ENCODE results near the gene RPL29. TPM values are rescaled to one million over a fixed set of nuclear protein-coding genes. Genes with fewer than 3 reads are reported as not detected.

Gene RPL29
- total RNA-seq, 1 donor from 2014 or later, result 610 TPM

GRCh38 chr3:52005571-52005986 is 9.9 kb upstream of the RPL29 start:
- TF ChIP-seq CTCF (IDR thresholded peaks at IDR 0.05), result peak; percentile 11
- Mint-ChIP-seq H3K4me3 (ENCODE audit: unreplicated experiment) (no peak overlapping the region), H3K4me1 (ENCODE audit: low read depth) (peaks cover 22% of the 10 kb centered on the region), H3K9me3 (ENCODE audit: low read depth) (no peaks in the 10 kb centered on the region), H3K36me3 (ENCODE audit: low read depth) (no peaks in the 10 kb centered on the region), H3K27ac (ENCODE audit: unreplicated experiment) (no peak overlapping the region), H3K27me3 (ENCODE audit: low read depth) (no peaks in the 10 kb centered on the region)
- no peak for DNase-seq (ENCODE audit: low spot score)

- Mint-ChIP-seq H3K4me3 (ENCODE audit: unreplicated experiment) (no peak overlapping the region), H3K36me3 (ENCODE audit: low read depth) (no peaks in the 10 kb centered on the region), H3K9me3 (ENCODE audit: low read depth) (no peaks in the 10 kb centered on the region), H3K27me3 (ENCODE audit: low read depth) (no peaks in the 10 kb centered on the region), H3K27ac (ENCODE audit: unreplicated experiment) (no peak overlapping the region), H3K4me1 (ENCODE audit: low read depth) (peaks cover 22% of the 10 kb centered on the region)
- DNase-seq (ENCODE audit: low spot score), result no peak
- TF ChIP-seq CTCF (IDR thresholded peaks at IDR 0.05), result no peak
Observed at GRCh38 chr3:52004906-52005395, 9.3 kb upstream of the RPL29 start.

- no peak for DNase-seq (ENCODE audit: low spot score)
- Mint-ChIP-seq H3K9me3 (ENCODE audit: low read depth) (no peaks in the 10 kb centered on the region), H3K36me3 (ENCODE audit: low read depth) (no peaks in the 10 kb centered on the region), H3K27me3 (ENCODE audit: low read depth) (no peaks in the 10 kb centered on the region), H3K4me3 (ENCODE audit: unreplicated experiment) (no peak overlapping the region), H3K4me1 (ENCODE audit: low read depth) (peaks cover 22% of the 10 kb centered on the region), H3K27ac (ENCODE audit: unreplicated experiment) (no peak overlapping the region)
- TF ChIP-seq CTCF (IDR thresholded peaks at IDR 0.05), result peak; percentile 88
Observed at GRCh38 chr3:52004163-52004787, 8.6 kb upstream of the RPL29 start.

GRCh38 chr3:52002748-52003147 is 7.1 kb upstream of the RPL29 start:
- TF ChIP-seq CTCF (IDR thresholded peaks at IDR 0.05), result no peak
- no peak for DNase-seq (ENCODE audit: low spot score)
- H3K27ac Mint-ChIP-seq (ENCODE audit: unreplicated experiment), result no peak overlapping the region
- H3K9me3 Mint-ChIP-seq (ENCODE audit: low read depth), result no peaks in the 10 kb centered on the region
- H3K36me3 Mint-ChIP-seq (ENCODE audit: low read depth), result no peaks in the 10 kb centered on the region
- H3K4me3 Mint-ChIP-seq (ENCODE audit: unreplicated experiment), result no peak overlapping the region
- peaks cover 27% of the 10 kb centered on the region for H3K4me1 Mint-ChIP-seq (ENCODE audit: low read depth)
- peaks cover 2% of the 10 kb centered on the region for H3K27me3 Mint-ChIP-seq (ENCODE audit: low read depth)

- Mint-ChIP-seq H3K27ac (ENCODE audit: unreplicated experiment) (no peak overlapping the region), H3K36me3 (ENCODE audit: low read depth) (no peaks in the 10 kb centered on the region), H3K27me3 (ENCODE audit: low read depth) (peaks cover 2% of the 10 kb centered on the region), H3K9me3 (ENCODE audit: low read depth) (no peaks in the 10 kb centered on the region), H3K4me3 (ENCODE audit: unreplicated experiment) (no peak overlapping the region), H3K4me1 (ENCODE audit: low read depth) (peaks cover 27% of the 10 kb centered on the region)
- peak; percentile 99 for TF ChIP-seq CTCF (IDR thresholded peaks at IDR 0.05)
- DNase-seq (ENCODE audit: low spot score), result no peak
Observed at GRCh38 chr3:52001443-52001974, 5.8 kb upstream of the RPL29 start.
